Activated CD4-positive, alpha-beta memory T cell treated with anti-CD3 and anti-CD28 coated beads, Interleukin-2, amount 10 ng/mL, durations not matched to agents 7 days and 5 days (primary cell): Measurements from ENCODE around the gene TRIM26. TPM values are rescaled to one million over a fixed set of nuclear protein-coding genes. Genes with fewer than 3 reads are reported as not detected.
A peak's percentile ranks its signal among the peaks of the same experiment; 100 is the strongest.
"Not testable (repeated sequence)": the region's sequence is repeated elsewhere in the genome, so short reads cannot be mapped to it uniquely, and the experiment has no call there.

Source experiments
- CTCF ChIA-PET: fragments of 350-600 bp; sonication (Branson Sonifier 250); formaldehyde crosslinking; loops from one replicate; lab custom pipeline; 2021; ENCODE audit warnings: antibody characterized with exemption, inconsistent platforms; lab: Charles Lee
- POLR2A ChIA-PET: fragments of 350-600 bp; sonication (Branson Sonifier 250); formaldehyde crosslinking; loops from one replicate; lab custom pipeline; 2021; ENCODE audit warnings: antibody characterized with exemption; lab: Charles Lee
- DNase-seq: peaks from one replicate; pipeline ENCODE4 v3.0.0-alpha.2; 2020
- H3K27ac Mint-ChIP-seq: one replicate; pipeline ENCODE4 v1.8.0; 2021; ENCODE audit warnings: mild to moderate bottlenecking, mixed read lengths
- H3K27me3 Mint-ChIP-seq: one replicate; pipeline ENCODE4 v1.8.0; 2021; ENCODE audit warnings: mixed read lengths
- H3K36me3 Mint-ChIP-seq: one replicate; pipeline ENCODE4 v1.8.0; 2021; ENCODE audit warnings: low read depth, mixed read lengths
- H3K4me1 Mint-ChIP-seq: one replicate; pipeline ENCODE4 v1.8.0; 2021; ENCODE audit warnings: mixed read lengths
- H3K4me3 Mint-ChIP-seq: one replicate; pipeline ENCODE4 v1.8.0; 2021; ENCODE audit warnings: mild to moderate bottlenecking, mixed read lengths
- H3K9me3 Mint-ChIP-seq: one replicate; pipeline ENCODE4 v1.8.0; 2021; ENCODE audit warnings: mixed read lengths
- total RNA-seq, 2 experiments: library from RNA; stranded (reverse); gene quantifications; one replicate each; pipeline ENCODE4 v1.2.3, GENCODE V29; 2021

Gene TRIM26
- total RNA-seq, 2 experiments from 2014 or later = 91.1 to 91.5 TPM

- no peak for DNase-seq
- H3K4me3 Mint-ChIP-seq = no peak overlapping the region
- H3K9me3 Mint-ChIP-seq = peaks cover 14% of the 10 kb centered on the region
- ChIA-PET POLR2A (interaction anchor here (1.1 kb wide), 1 partner anchor 9 kb away, joined by 3 read pairs; no protein-coding TSS in a partner anchor), CTCF (no interaction called here)
- H3K4me1 Mint-ChIP-seq = peaks cover 10% of the 10 kb centered on the region
- peaks cover 2% of the 10 kb centered on the region for H3K27me3 Mint-ChIP-seq
- peaks cover 10% of the 10 kb centered on the region for H3K36me3 Mint-ChIP-seq
- no peak overlapping the region for H3K27ac Mint-ChIP-seq
These were observed 10.1 kb upstream of the TRIM26 start for GRCh38 chr6:30223339-30223738.

- H3K4me3 Mint-ChIP-seq, H3K36me3 Mint-ChIP-seq: not testable (repeated sequence)
- H3K9me3 Mint-ChIP-seq = peaks cover 14% of the 10 kb centered on the region
These were observed 8.8 kb upstream of the TRIM26 start for GRCh38 chr6:30221956-30222355.

GRCh38 chr6:30221395-30221794, 8.2 kb upstream of the TRIM26 start:
- H3K4me1 Mint-ChIP-seq, POLR2A ChIA-PET, DNase-seq, H3K36me3 Mint-ChIP-seq, H3K4me3 Mint-ChIP-seq, H3K27me3 Mint-ChIP-seq, H3K27ac Mint-ChIP-seq: not testable (repeated sequence)
- CTCF ChIA-PET = interaction anchor here (0.8 kb wide), 1 partner anchor 175 kb away, joined by 3 read pairs; no protein-coding TSS in a partner anchor
- H3K9me3 Mint-ChIP-seq = peaks cover 14% of the 10 kb centered on the region

More at GRCh38 chr6:30221956-30222355, 8.8 kb upstream of the TRIM26 start:
- H3K4me1 Mint-ChIP-seq, DNase-seq, CTCF ChIA-PET, H3K27me3 Mint-ChIP-seq, H3K27ac Mint-ChIP-seq: not testable (repeated sequence)
- POLR2A ChIA-PET = interaction anchor here (1.1 kb wide), 1 partner anchor 8 kb away, joined by 3 read pairs; no protein-coding TSS in a partner anchor

- CTCF ChIA-PET = interaction anchor here (0.8 to 2.9 kb wide), 21 partner anchors 8 to 181 kb away, joined by 3 to 20 read pairs (median 4); no protein-coding TSS in a partner anchor
- H3K9me3 Mint-ChIP-seq = peaks cover 12% of the 10 kb centered on the region
- no peak overlapping the region for H3K27ac Mint-ChIP-seq
- no peak overlapping the region for H3K4me3 Mint-ChIP-seq
- H3K36me3 Mint-ChIP-seq = peaks cover 10% of the 10 kb centered on the region
- peaks cover 16% of the 10 kb centered on the region for H3K4me1 Mint-ChIP-seq
- POLR2A ChIA-PET = interaction anchor here (1.1 kb wide), 1 partner anchor 15 kb away, joined by 3 read pairs; no protein-coding TSS in a partner anchor
- peak; percentile 53 for DNase-seq
- H3K27me3 Mint-ChIP-seq = no peaks in the 10 kb centered on the region
These were observed 6.0 kb upstream of the TRIM26 start for GRCh38 chr6:30219244-30219643.

- no peak overlapping the region for H3K4me3 Mint-ChIP-seq
- H3K9me3 Mint-ChIP-seq = no peaks in the 10 kb centered on the region
- POLR2A ChIA-PET = interaction anchor here (1.4 kb wide), 2 partner anchors 13 to 110 kb away, joined by 4 to 11 read pairs; no protein-coding TSS in a partner anchor
- no peaks in the 10 kb centered on the region for H3K27me3 Mint-ChIP-seq
- DNase-seq = no peak
- peaks cover 16% of the 10 kb centered on the region for H3K36me3 Mint-ChIP-seq
- peaks cover 30% of the 10 kb centered on the region for H3K4me1 Mint-ChIP-seq
- no peak overlapping the region for H3K27ac Mint-ChIP-seq
- CTCF ChIA-PET = interaction anchor here (0.8 to 1.0 kb wide), 3 partner anchors 22 to 110 kb away, joined by 3 read pairs; partner anchors contain the start of gene TRIM39
These were observed 2.9 kb upstream of the TRIM26 start for GRCh38 chr6:30216096-30216495.

GRCh38 chr6:30214657-30214982, 1.4 kb upstream of the TRIM26 start:
- Mint-ChIP-seq H3K27ac (peak overlapping the region; percentile 99), H3K4me3 (peak overlapping the region; percentile 79), H3K36me3 (peaks cover 26% of the 10 kb centered on the region), H3K27me3 (no peaks in the 10 kb centered on the region), H3K4me1 (peaks cover 44% of the 10 kb centered on the region), H3K9me3 (no peaks in the 10 kb centered on the region)
- POLR2A ChIA-PET = interaction anchor here (0.8 to 3.8 kb wide), 17 partner anchors 8 to 1139 kb away, joined by 3 to 49 read pairs (median 3); partner anchors contain the start of genes MRPS18B, POLR1H, PPP1R11 and TRIM39
- CTCF ChIA-PET = interaction anchor here (1.5 kb wide), 1 partner anchor 111 kb away, joined by 5 read pairs; no protein-coding TSS in a partner anchor
- DNase-seq = no peak

GRCh38 chr6:30213957-30214656, 901 bp upstream of the TRIM26 start:
- Mint-ChIP-seq H3K4me1 (peaks cover 45% of the 10 kb centered on the region), H3K9me3 (no peaks in the 10 kb centered on the region), H3K36me3 (peaks cover 29% of the 10 kb centered on the region), H3K27me3 (no peaks in the 10 kb centered on the region), H3K4me3 (peak overlapping the region; percentile 79), H3K27ac (peak overlapping the region; percentile 99)
- ChIA-PET CTCF (interaction anchor here (1.2 to 1.5 kb wide), 2 partner anchors 112 kb away, joined by 3 to 5 read pairs; no protein-coding TSS in a partner anchor), POLR2A (interaction anchor here (0.8 to 3.8 kb wide), 18 partner anchors 9 to 1140 kb away, joined by 3 to 49 read pairs (median 4); partner anchors contain the start of genes MRPS18B, POLR1H, PPP1R11 and TRIM39)
- DNase-seq = peak; percentile 85

- POLR2A ChIA-PET = interaction anchor here (0.8 to 3.8 kb wide), 21 partner anchors 9 to 1140 kb away, joined by 3 to 49 read pairs (median 4); partner anchors contain the start of genes MRPS18B, POLR1H, PPP1R11 and TRIM39
- CTCF ChIA-PET = interaction anchor here (1.2 to 1.5 kb wide), 3 partner anchors 14 to 112 kb away, joined by 3 to 5 read pairs (median 5); no protein-coding TSS in a partner anchor
- Mint-ChIP-seq H3K4me1 (peaks cover 50% of the 10 kb centered on the region), H3K27ac (peak overlapping the region; percentile 99), H3K4me3 (peak overlapping the region; percentile 79), H3K36me3 (peaks cover 34% of the 10 kb centered on the region), H3K27me3 (no peaks in the 10 kb centered on the region), H3K9me3 (no peaks in the 10 kb centered on the region)
- no peak for DNase-seq
These were observed 406 bp upstream of the TRIM26 start for GRCh38 chr6:30213667-30213956.

- Mint-ChIP-seq H3K36me3 (peaks cover 46% of the 10 kb centered on the region), H3K27me3 (no peaks in the 10 kb centered on the region), H3K4me1 (peaks cover 66% of the 10 kb centered on the region), H3K9me3 (no peaks in the 10 kb centered on the region), H3K4me3 (peak overlapping the region; percentile 79), H3K27ac (peak overlapping the region; percentile 99)
- ChIA-PET CTCF (interaction anchor here (1.2 kb wide), 1 partner anchor 109 kb away, joined by 4 read pairs; no protein-coding TSS in a partner anchor), POLR2A (interaction anchor here (0.8 to 3.8 kb wide), 7 partner anchors 16 to 151 kb away, joined by 3 to 49 read pairs (median 16); partner anchors contain the start of genes POLR1H, PPP1R11 and TRIM39)
- DNase-seq = no peak
These were observed 1.3 kb downstream of the TRIM26 start for GRCh38 chr6:30211899-30212298.

- H3K27ac Mint-ChIP-seq = peak overlapping the region; percentile 99
- H3K9me3 Mint-ChIP-seq = no peaks in the 10 kb centered on the region
- H3K36me3 Mint-ChIP-seq = peaks cover 51% of the 10 kb centered on the region
- no peaks in the 10 kb centered on the region for H3K27me3 Mint-ChIP-seq
- ChIA-PET CTCF (interaction anchor here (1.0 kb wide), 1 partner anchor 8 kb away, joined by 3 read pairs; no protein-coding TSS in a partner anchor), POLR2A (interaction anchor here (0.8 to 3.8 kb wide), 2 partner anchors 17 to 150 kb away, joined by 3 to 26 read pairs; partner anchors contain the start of gene POLR1H)
- DNase-seq = no peak
- H3K4me1 Mint-ChIP-seq = peaks cover 72% of the 10 kb centered on the region
- H3K4me3 Mint-ChIP-seq = peak overlapping the region; percentile 79
These were observed 1.9 kb downstream of the TRIM26 start for GRCh38 chr6:30211306-30211705.

GRCh38 chr6:30207619-30208295, 5.4 kb downstream of the TRIM26 start:
- no peak for DNase-seq
- Mint-ChIP-seq H3K27me3 (no peaks in the 10 kb centered on the region), H3K4me1 (peaks cover 75% of the 10 kb centered on the region), H3K4me3 (no peak overlapping the region), H3K9me3 (no peaks in the 10 kb centered on the region), H3K36me3 (peaks cover 70% of the 10 kb centered on the region), H3K27ac (peak overlapping the region; percentile 53)
- ChIA-PET POLR2A (interaction anchor here (0.9 to 1.5 kb wide), 4 partner anchors 10 to 118 kb away, joined by 3 to 5 read pairs (median 4); partner anchors contain the start of gene TRIM39), CTCF (interaction anchor here (5.5 kb wide), 1 partner anchor 12 kb away, joined by 20 read pairs; no protein-coding TSS in a partner anchor)
